Parathyroid adenoma (tissue), 2 donors: ENCODE measurements around the gene PCOLCE2.

Experiments
- H2AFZ ChIP-seq: fragments of 300-600 bp; sonication (generic); one replicate; pipeline ENCODE4 v1.7.0; 2017; ENCODE audit warnings: antibody characterized with exemption, mild to moderate bottlenecking
- H3K27ac ChIP-seq: fragments of 300-600 bp; sonication (generic); one replicate; pipeline ENCODE4 v1.7.0; 2017
- H3K27me3 ChIP-seq: fragments of 300-600 bp; sonication (generic); one replicate; pipeline ENCODE4 v1.7.0; 2017; ENCODE audit warnings: low read length; ENCODE audit not compliant: control insufficient read depth, insufficient read depth
- H3K36me3 ChIP-seq: fragments of 300-600 bp; sonication (generic); one replicate; pipeline ENCODE4 v1.7.0; 2017; ENCODE audit warnings: low read length; ENCODE audit not compliant: control insufficient read depth, insufficient read depth
- H3K4me1 ChIP-seq: fragments of 300-600 bp; sonication (generic); one replicate; pipeline ENCODE4 v1.7.0; 2017; ENCODE audit warnings: control low read depth
- H3K4me2 ChIP-seq: fragments of 300-600 bp; sonication (generic); one replicate; pipeline ENCODE4 v1.7.0; 2017; ENCODE audit warnings: low read length
- H3K4me3 ChIP-seq: fragments of 300-600 bp; sonication (generic); one replicate; pipeline ENCODE4 v1.7.0; 2017; ENCODE audit warnings: low read depth, low read length
- H3K79me2 ChIP-seq: fragments of 300-600 bp; sonication (generic); one replicate; pipeline ENCODE4 v1.7.0; 2017; ENCODE audit warnings: control low read depth
- H3K9ac ChIP-seq: fragments of 300-600 bp; sonication (generic); one replicate; pipeline ENCODE4 v1.7.0; 2017; ENCODE audit warnings: mild to moderate bottlenecking
- H3K9me3 ChIP-seq: fragments of 300-600 bp; sonication (generic); one replicate; pipeline ENCODE4 v1.7.0; 2017; ENCODE audit warnings: low read length; ENCODE audit not compliant: control insufficient read depth
- TF ChIP-seq, protein P1 (sequence below): fragments of 300-600 bp; sonication (generic); IDR thresholded peaks from one replicate; pipeline ENCODE4 v1.7.0; 2017; ENCODE audit warnings: antibody characterized with exemption, mild to moderate bottlenecking
- donor health status: primary hyperparathyroidism.

Gene PCOLCE2

DNA sequence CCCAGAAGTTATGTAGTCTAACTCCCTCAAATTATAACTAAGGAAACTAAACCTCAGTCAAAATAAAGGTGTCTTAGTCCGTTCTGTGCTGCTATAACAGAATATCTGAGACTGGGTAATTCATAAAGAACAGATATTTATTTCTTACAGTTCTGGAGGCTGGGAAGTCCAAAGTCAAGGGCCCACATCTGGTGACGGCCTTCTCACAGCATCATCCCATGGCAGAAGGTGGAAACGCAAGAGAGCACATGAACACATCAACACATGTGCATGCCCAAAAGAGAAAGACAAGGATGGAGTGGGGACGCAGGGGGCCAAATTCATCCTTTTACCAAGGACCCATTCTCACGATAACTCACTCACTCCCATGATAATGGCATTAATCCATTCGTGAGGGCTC, 73.1 kb downstream of the PCOLCE2 start:
- H3K4me1 ChIP-seq: peaks cover 16% of the 10 kb centered on the region
- no peak overlapping the region for H2AFZ ChIP-seq
- no peak overlapping the region for H3K4me3 ChIP-seq
- H3K27me3 ChIP-seq: no peaks in the 10 kb centered on the region
- H3K9ac ChIP-seq: no peak overlapping the region
- no peaks in the 10 kb centered on the region for H3K79me2 ChIP-seq
- TF ChIP-seq, protein P1, sequence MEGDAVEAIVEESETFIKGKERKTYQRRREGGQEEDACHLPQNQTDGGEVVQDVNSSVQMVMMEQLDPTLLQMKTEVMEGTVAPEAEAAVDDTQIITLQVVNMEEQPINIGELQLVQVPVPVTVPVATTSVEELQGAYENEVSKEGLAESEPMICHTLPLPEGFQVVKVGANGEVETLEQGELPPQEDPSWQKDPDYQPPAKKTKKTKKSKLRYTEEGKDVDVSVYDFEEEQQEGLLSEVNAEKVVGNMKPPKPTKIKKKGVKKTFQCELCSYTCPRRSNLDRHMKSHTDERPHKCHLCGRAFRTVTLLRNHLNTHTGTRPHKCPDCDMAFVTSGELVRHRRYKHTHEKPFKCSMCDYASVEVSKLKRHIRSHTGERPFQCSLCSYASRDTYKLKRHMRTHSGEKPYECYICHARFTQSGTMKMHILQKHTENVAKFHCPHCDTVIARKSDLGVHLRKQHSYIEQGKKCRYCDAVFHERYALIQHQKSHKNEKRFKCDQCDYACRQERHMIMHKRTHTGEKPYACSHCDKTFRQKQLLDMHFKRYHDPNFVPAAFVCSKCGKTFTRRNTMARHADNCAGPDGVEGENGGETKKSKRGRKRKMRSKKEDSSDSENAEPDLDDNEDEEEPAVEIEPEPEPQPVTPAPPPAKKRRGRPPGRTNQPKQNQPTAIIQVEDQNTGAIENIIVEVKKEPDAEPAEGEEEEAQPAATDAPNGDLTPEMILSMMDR: no peak
- H3K27ac ChIP-seq: no peak overlapping the region
- no peaks in the 10 kb centered on the region for H3K36me3 ChIP-seq
- no peaks in the 10 kb centered on the region for H3K9me3 ChIP-seq
- H3K4me2 ChIP-seq: no peak overlapping the region

DNA sequence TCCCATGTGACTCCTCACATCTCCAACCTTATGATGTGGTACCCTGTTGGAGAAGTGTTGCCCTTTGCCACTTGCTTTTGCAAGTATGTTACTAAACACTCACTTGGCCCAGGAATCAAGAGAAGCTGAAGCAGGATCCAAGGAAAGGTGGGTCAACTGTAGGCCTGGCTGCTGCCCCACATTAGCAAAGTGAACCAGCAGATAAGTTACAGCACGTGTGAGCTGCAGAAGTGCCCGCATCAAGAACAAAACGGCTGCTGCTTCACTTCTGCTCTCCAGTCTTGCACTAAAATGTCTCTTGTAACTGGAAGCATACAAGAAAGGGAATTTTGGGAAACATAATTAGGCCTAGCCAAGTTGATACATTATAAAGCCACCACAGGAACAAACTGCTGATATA, 79.6 kb downstream of the PCOLCE2 start:
- no peak overlapping the region for H2AFZ ChIP-seq
- H3K9me3 ChIP-seq: no peaks in the 10 kb centered on the region
- no peaks in the 10 kb centered on the region for H3K27me3 ChIP-seq
- H3K36me3 ChIP-seq: no peaks in the 10 kb centered on the region
- TF ChIP-seq, protein P1: no peak
- no peak overlapping the region for H3K4me3 ChIP-seq
- no peak overlapping the region for H3K9ac ChIP-seq
- no peak overlapping the region for H3K27ac ChIP-seq
- H3K4me2 ChIP-seq: no peak overlapping the region
- no peaks in the 10 kb centered on the region for H3K79me2 ChIP-seq
- no peaks in the 10 kb centered on the region for H3K4me1 ChIP-seq

DNA sequence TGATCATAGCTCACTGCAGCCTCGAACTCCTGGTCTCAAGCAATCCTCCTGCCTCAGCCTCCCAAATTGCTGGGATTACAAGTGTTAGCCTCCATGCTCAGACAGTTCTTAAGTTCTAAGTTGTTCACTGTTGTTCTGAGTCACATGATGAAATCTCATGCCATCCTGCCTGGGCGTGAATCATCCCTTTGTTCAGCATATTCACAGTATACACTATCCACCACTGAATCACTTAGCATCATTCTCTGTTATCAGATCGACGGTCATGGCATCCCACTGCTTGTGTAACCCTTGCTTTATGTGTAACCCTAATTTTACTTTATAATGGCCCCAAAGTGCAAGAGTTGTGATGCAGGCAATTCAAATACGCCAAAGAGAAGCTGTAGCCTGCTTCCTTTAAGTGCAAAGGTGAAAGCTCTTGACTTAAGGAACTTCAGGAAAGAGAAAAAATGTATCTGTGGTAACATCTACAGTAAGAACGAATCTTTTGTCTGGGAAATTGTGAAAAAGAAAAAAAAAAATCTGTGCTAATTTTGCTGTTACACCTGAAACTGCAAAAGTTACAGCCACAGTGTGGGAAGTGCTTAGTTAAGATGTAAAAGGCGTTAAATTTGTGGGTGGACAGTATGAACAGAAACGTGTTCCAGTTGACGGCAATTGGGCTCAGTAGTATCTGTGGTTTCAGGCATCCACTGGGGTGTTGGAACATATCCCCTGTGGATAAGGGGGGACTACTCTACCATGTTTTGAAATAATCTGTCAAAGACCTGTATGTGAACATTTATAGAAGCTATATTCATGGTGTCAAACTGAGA, 80.6 kb downstream of the PCOLCE2 start:
- H3K4me3 ChIP-seq: no peak overlapping the region

DNA sequence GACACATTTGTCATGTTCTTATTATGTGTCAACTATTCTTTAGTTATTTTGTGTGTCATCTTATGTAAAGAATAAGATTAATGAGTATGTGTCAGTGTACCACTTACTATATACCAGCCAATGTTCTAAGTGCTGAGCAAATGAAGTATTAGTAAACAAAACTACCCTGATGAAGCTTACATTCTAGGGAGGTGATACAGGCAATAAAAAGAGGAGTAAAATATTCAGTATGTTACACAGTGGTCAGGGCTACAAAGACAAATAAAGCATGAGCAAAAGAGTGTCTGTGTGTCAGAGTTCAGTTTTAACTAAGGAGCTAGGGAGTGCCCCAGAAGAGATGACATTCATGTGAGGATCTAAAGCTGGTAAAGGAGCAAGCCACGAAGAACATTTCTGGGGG, 86.0 kb downstream of the PCOLCE2 start:
- no peaks in the 10 kb centered on the region for H3K9me3 ChIP-seq
- H3K4me1 ChIP-seq: peaks cover 3% of the 10 kb centered on the region

More for the DNA sequence above, 80.6 kb downstream of the PCOLCE2 start:
- H2AFZ ChIP-seq: no peak overlapping the region
- no peaks in the 10 kb centered on the region for H3K9me3 ChIP-seq
- TF ChIP-seq, protein P1: no peak
- no peaks in the 10 kb centered on the region for H3K79me2 ChIP-seq
- no peak overlapping the region for H3K9ac ChIP-seq
- H3K27me3 ChIP-seq: no peaks in the 10 kb centered on the region
- H3K36me3 ChIP-seq: no peaks in the 10 kb centered on the region
- no peak overlapping the region for H3K4me2 ChIP-seq
- no peak overlapping the region for H3K27ac ChIP-seq
- H3K4me1 ChIP-seq: no peaks in the 10 kb centered on the region

More for the DNA sequence above, 86.0 kb downstream of the PCOLCE2 start:
- Histone ChIP-seq H3K4me3 (no peak overlapping the region), H3K27ac (no peak overlapping the region), H3K79me2 (no peaks in the 10 kb centered on the region), H3K9ac (no peak overlapping the region), H3K36me3 (no peaks in the 10 kb centered on the region), H3K27me3 (no peaks in the 10 kb centered on the region), H3K4me2 (no peak overlapping the region), H2AFZ (no peak overlapping the region)
- TF ChIP-seq, protein P1: no peak
